HG02759 (cell line): ENCODE data around the gene NFATC4.
"Not testable (repeated sequence)": the region's sequence is repeated elsewhere in the genome, so short reads cannot be mapped to it uniquely, and the experiment has no call there.

Experiments
- ATAC-seq: cut with Tn5 transposase; IDR thresholded peaks from one replicate; pipeline ENCODE4 v1.9.1; 2021; ENCODE audit warnings: mild to moderate bottlenecking, moderate library complexity; ENCODE audit not compliant: unreplicated experiment

The NFATC4 gene

GRCh38 chr14:24367514-24368211, at the start of gene NFATC4:
NFATC4 (plus strand) TSS chr14:24368184; CDS start chr14:24368341, 157 bp downstream.
- peak; percentile 32 for ATAC-seq

- ATAC-seq: no peak
These were observed 46.6 kb upstream of the NFATC4 start for GRCh38 chr14:24321212-24321975.

GRCh38 chr14:24322672-24323071, 45.3 kb upstream of the NFATC4 start:
- no peak for ATAC-seq

GRCh38 chr14:24323341-24323740, 44.6 kb upstream of the NFATC4 start:
- no peak for ATAC-seq

- no peak for ATAC-seq
These were observed 44.0 kb upstream of the NFATC4 start for GRCh38 chr14:24324024-24324423.

- no peak for ATAC-seq
These were observed 42.9 kb upstream of the NFATC4 start for GRCh38 chr14:24325041-24325530.

GRCh38 chr14:24325963-24326362, 42.0 kb upstream of the NFATC4 start:
- no peak for ATAC-seq

GRCh38 chr14:24327303-24327702, 40.7 kb upstream of the NFATC4 start:
- no peak for ATAC-seq

GRCh38 chr14:24327914-24328313, 40.1 kb upstream of the NFATC4 start:
- not testable (repeated sequence) for ATAC-seq

GRCh38 chr14:24329073-24329663, 38.8 kb upstream of the NFATC4 start:
- ATAC-seq: no peak

GRCh38 chr14:24329736-24330135, 38.2 kb upstream of the NFATC4 start:
- ATAC-seq: no peak

- no peak for ATAC-seq
These were observed 36.9 kb upstream of the NFATC4 start for GRCh38 chr14:24330973-24331674.

- ATAC-seq: no peak
These were observed 36.2 kb upstream of the NFATC4 start for GRCh38 chr14:24331731-24332267.

GRCh38 chr14:24332268-24332993, 35.6 kb upstream of the NFATC4 start:
- ATAC-seq: peak; percentile 87

- no peak for ATAC-seq
These were observed 33.3 kb upstream of the NFATC4 start, which contains the start of gene ADCY4 for GRCh38 chr14:24334431-24335291. ADCY4 (minus strand) TSS chr14:24335071; CDS start chr14:24334652, 419 bp downstream.

- no peak for ATAC-seq
These were observed 32.4 kb upstream of the NFATC4 start for GRCh38 chr14:24335461-24336171.

GRCh38 chr14:24337144-24337823, 30.7 kb upstream of the NFATC4 start:
- ATAC-seq: no peak

GRCh38 chr14:24337824-24338175, 30.2 kb upstream of the NFATC4 start:
- ATAC-seq: no peak
